HCT116 (cell line): ENCODE data around the gene PLCE1. TPM values are rescaled to one million over a fixed set of nuclear protein-coding genes. Genes with fewer than 3 reads are reported as not detected.
"Not testable (repeated sequence)": the region's sequence is repeated elsewhere in the genome, so short reads cannot be mapped to it uniquely, and the experiment has no call there.

Experiments
- ATAC-seq: fragments of 200-7000 bp; cut with Tn5 transposase; 2 replicates; pipeline ENCODE4 v1.9.1; 2020; ENCODE audit warnings: mild to moderate bottlenecking, moderate library complexity
- BruUV-seq: library from RNA; stranded (reverse); fragments of 400-500 nt; replicated peaks from 2 replicates; lab custom pipeline; 2021; lab: Mats Ljungman, UMichigan
- CTCF ChIA-PET: fragments of 300-600 bp; sonication (Branson Sonifier 250); formaldehyde crosslinking; loops from one replicate; lab custom pipeline; 2021; ENCODE audit warnings: antibody characterized with exemption; lab: Charles Lee
- POLR2A ChIA-PET: fragments of 300-600, 350-600 bp; sonication (Branson Sonifier 250); formaldehyde crosslinking; loops from one replicate; lab custom pipeline; 2021; ENCODE audit warnings: antibody characterized with exemption; lab: Charles Lee
- RAD21 ChIA-PET, 2 experiments: fragments of 300-600 bp; sonication (Branson Sonifier 250); formaldehyde crosslinking; loops; one replicate each; lab custom pipeline; 2023; ENCODE audit warnings: low total read pairs in 2 of 2; ENCODE audit not compliant: uncharacterized antibody in 2 of 2, unreplicated experiment in 2 of 2, low non-redundant PET in 1 of 2; lab: Charles Lee
- DNase-seq: peaks from one replicate; pipeline ENCODE4 v3.0.0-alpha.2; 2010; ENCODE audit warnings: low read depth, low spot score
- H2AFZ ChIP-seq: fragments of 200-600 bp; shearing (Covaris generic), sonication (generic); 2 replicates; pipeline ENCODE4 v1.6.1; 2017; ENCODE audit warnings: low read depth, mixed run types, mixed read lengths, antibody characterized with exemption, low read length; ENCODE audit not compliant: poor library complexity, severe bottlenecking
- H3K27ac ChIP-seq: 2 replicates; pipeline ENCODE4 v1.5.1; 2012; ENCODE audit warnings: low read depth, low read length
- H3K27me3 ChIP-seq: fragments of 200-600 bp; sonication (generic); 2 replicates; pipeline ENCODE4 v1.6.1; 2016; ENCODE audit warnings: mixed run types, low read length, mixed read lengths; ENCODE audit not compliant: insufficient read depth
- H3K36me3 ChIP-seq, 2 experiments: fragments of 200-500 bp in 1 of 2; fragments of 200-600 bp in 1 of 2; sonication (Bioruptor generic) in 1 of 2; sonication (generic) in 1 of 2; 2 replicates each; pipeline versions ENCODE4 v1.5.1 to v1.6.1; 2014 to 2016; ENCODE audit warnings: low read length in 2 of 2, inconsistent platforms in 1 of 2, mixed read lengths in 1 of 2, mixed run types in 1 of 2; ENCODE audit not compliant: insufficient read depth in 2 of 2, control insufficient read depth in 1 of 2
- H3K4me1 ChIP-seq, 2 experiments: fragments of 200-600 bp in 1 of 2; sonication (generic) in 1 of 2; 2 replicates each; pipeline versions ENCODE4 v1.5.1 to v1.6.1; 2012 to 2017; ENCODE audit warnings: low read length in 2 of 2, inconsistent platforms in 1 of 2, mild to moderate bottlenecking in 1 of 2, mixed read lengths in 1 of 2, mixed run types in 1 of 2, moderate library complexity in 1 of 2; ENCODE audit not compliant: insufficient read depth in 2 of 2, control insufficient read depth in 1 of 2
- H3K4me2 ChIP-seq: fragments of 200-600 bp; sonication (generic); 2 replicates; pipeline ENCODE4 v1.6.1; 2017; ENCODE audit warnings: mixed run types, low read length, mixed read lengths
- H3K4me3 ChIP-seq, 2 experiments: fragments of 200-600 bp in 1 of 2; sonication (generic) in 1 of 2; replicated peaks in 1 of 2; 2 replicates each; pipeline ENCODE4 v1.5.1; 2011 to 2016; ENCODE audit warnings: low read length in 2 of 2, control low read depth in 1 of 2, low read depth in 1 of 2, mild to moderate bottlenecking in 1 of 2, mixed read lengths in 1 of 2, mixed run types in 1 of 2
- H3K79me2 ChIP-seq: fragments of 200-600 bp; sonication (generic); 2 replicates; pipeline ENCODE4 v1.6.1; 2017; ENCODE audit warnings: mild to moderate bottlenecking, mixed run types, low read length, moderate library complexity, mixed read lengths; ENCODE audit not compliant: insufficient read depth
- H3K9ac ChIP-seq: fragments of 200-600 bp; sonication (generic); 2 replicates; pipeline ENCODE4 v1.6.1; 2016; ENCODE audit warnings: low read length, mixed read lengths
- H3K9me2 ChIP-seq: fragments of 200-600 bp; sonication (generic), shearing (Covaris generic); 2 replicates; pipeline ENCODE4 v1.6.1; 2017; ENCODE audit warnings: mixed run types, mild to moderate bottlenecking, moderate library complexity; ENCODE audit not compliant: insufficient read depth
- H3K9me3 ChIP-seq, 2 experiments: fragments of 200-500 bp in 1 of 2; fragments of 200-600 bp in 1 of 2; sonication (Bioruptor generic) in 1 of 2; sonication (generic) in 1 of 2; 2 replicates each; pipeline ENCODE4 v1.6.1; 2014 to 2017; ENCODE audit warnings: low read length in 2 of 2, mixed read lengths in 2 of 2, inconsistent platforms in 1 of 2, low read depth in 1 of 2, mild to moderate bottlenecking in 1 of 2, mixed run types in 1 of 2, moderate library complexity in 1 of 2; ENCODE audit not compliant: control insufficient read depth in 1 of 2, insufficient read depth in 1 of 2
- H4K20me1 ChIP-seq: fragments of 200-600 bp; sonication (generic), shearing (Covaris generic); 2 replicates; pipeline ENCODE4 v1.6.1; 2017; ENCODE audit warnings: mixed run types, mild to moderate bottlenecking, moderate library complexity; ENCODE audit not compliant: insufficient read depth
- CTCF ChIP-seq, 3 experiments: fragments of 200-600 bp in 1 of 3; sonication (generic) in 1 of 3; IDR thresholded peaks in 2 of 3; conservative IDR thresholded peaks in 1 of 3; 2 replicates each; pipeline ENCODE4 v1.5.1; 2012 to 2017; ENCODE audit warnings: low read depth in 2 of 3, low read length in 2 of 3, antibody characterized with exemption in 1 of 3, borderline replicate concordance in 1 of 3, control low read depth in 1 of 3, mild to moderate bottlenecking in 1 of 3, mixed read lengths in 1 of 3, mixed run types in 1 of 3, moderate library complexity in 1 of 3; ENCODE audit not compliant: insufficient read depth in 1 of 3
- ELF1 ChIP-seq: IDR thresholded peaks from 2 replicates; pipeline ENCODE4 v1.6.1; 2012; ENCODE audit warnings: low read depth, borderline replicate concordance
- intact Hi-C: fragments of 100-400 bp; cut with micrococcal nuclease; formaldehyde crosslinking; loops from 2 replicates; pipeline ENCODE4 v1.10.0; 2022
- total RNA-seq: library from RNA; stranded (reverse); gene quantifications from one replicate; pipeline ENCODE4 v1.2.1, GENCODE V29; 2021; ENCODE audit not compliant: unreplicated experiment

Gene PLCE1
- total RNA-seq, 1 experiment from 2014 or later: 2.5 TPM

GRCh38 chr10:93958834-93959233 lies 34.9 kb upstream of the PLCE1 start (continued):
- TF ChIP-seq CTCF (IDR thresholded peaks at IDR 0.05 in 2 of 3, conservative IDR thresholded peaks at IDR 0.05 in 1 of 3; ENCODE audit: borderline replicate concordance in 1 of 3, insufficient read depth in 1 of 3, low read depth in 2 of 3, low read length in 2 of 3): no peak

- H3K9me3 ChIP-seq, H3K4me3 ChIP-seq, H4K20me1 ChIP-seq, H3K27ac ChIP-seq, H2AFZ ChIP-seq, DNase-seq, RAD21 ChIA-PET, H3K36me3 ChIP-seq, H3K79me2 ChIP-seq, H3K9me2 ChIP-seq, H3K27me3 ChIP-seq, intact Hi-C loops, CTCF ChIA-PET, H3K9ac ChIP-seq, ATAC-seq, H3K4me1 ChIP-seq, POLR2A ChIA-PET, H3K4me2 ChIP-seq, BruUV-seq: not testable (repeated sequence)
These were observed 32.7 kb upstream of the PLCE1 start for GRCh38 chr10:93960988-93961387.

- ATAC-seq: no peak
- ChIA-PET RAD21 (no interaction called here), POLR2A (no interaction called here), CTCF (no interaction called here)
- no peaks in the 10 kb centered on the region for H4K20me1 ChIP-seq
- TF ChIP-seq ELF1: no peak
- intact Hi-C loops: no loop called here
- no peak overlapping the region for H3K27ac ChIP-seq
- no peaks in the 10 kb centered on the region for H3K4me1 ChIP-seq
- no peak overlapping the region for H3K4me2 ChIP-seq
- no peak overlapping the region for H3K9ac ChIP-seq
- H3K9me3 ChIP-seq: no peaks in the 10 kb centered on the region
- no peaks in the 10 kb centered on the region for H3K27me3 ChIP-seq
- H3K79me2 ChIP-seq: no peaks in the 10 kb centered on the region
- no peaks in the 10 kb centered on the region for H3K9me2 ChIP-seq
- BruUV-seq: no TSS peak
- no peak for DNase-seq
- no peaks in the 10 kb centered on the region for H3K36me3 ChIP-seq
- H2AFZ ChIP-seq: no peak overlapping the region
- H3K4me3 ChIP-seq: no peak overlapping the region
These were observed 30.8 kb upstream of the PLCE1 start for GRCh38 chr10:93962973-93963372.
